Glomerular visceral epithelial cell (primary cell): ENCODE data around the gene SFRP2.
A peak's percentile ranks its signal among the peaks of the same experiment; 100 is the strongest.

ENCODE experiments used
- DNase-seq: peaks from one replicate; pipeline ENCODE4 v3.0.0-alpha.2; 2016; ENCODE audit errors: extremely low spot score

Gene SFRP2

GRCh38 chr4:153788413-153789276 is at the start of gene SFRP2:
Gene SFRP2 (minus strand): TSS chr4:153789083. CDS start chr4:153788835, 248 bp downstream.
- peak; percentile 44 for DNase-seq

GRCh38 chr4:153838564-153838963 is 49.7 kb upstream of the SFRP2 start:
- no peak for DNase-seq

- DNase-seq = no peak
Measured at GRCh38 chr4:153834901-153835300, 46.0 kb upstream of the SFRP2 start.

DNA sequence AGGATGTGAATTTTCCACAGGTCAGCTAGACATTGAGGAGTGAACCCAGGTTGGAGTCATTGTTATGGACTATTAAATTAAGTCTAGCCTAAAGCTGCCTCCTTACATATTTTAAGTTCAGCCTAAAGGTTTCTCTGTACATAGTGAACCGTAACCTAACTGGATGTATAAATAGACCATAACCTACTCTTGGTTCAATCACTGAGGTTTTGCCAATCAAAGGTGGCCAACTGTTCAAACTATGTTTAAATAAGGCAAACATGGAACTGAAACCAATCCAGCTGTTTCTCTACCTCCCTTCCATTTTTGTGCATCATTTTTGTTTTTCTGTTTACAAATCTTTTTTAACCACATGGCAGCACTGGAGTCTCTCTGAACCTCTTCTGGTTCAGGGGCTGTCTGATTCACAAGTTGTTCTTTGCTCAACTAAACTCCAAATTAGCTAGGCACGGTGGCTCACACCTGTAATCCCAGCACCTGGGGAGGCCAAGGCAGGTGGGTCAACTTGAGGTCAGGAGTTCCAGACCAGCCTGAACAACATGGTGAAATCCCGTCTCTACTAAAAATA is 43.9 kb upstream of the SFRP2 start:
- DNase-seq = no peak

DNA sequence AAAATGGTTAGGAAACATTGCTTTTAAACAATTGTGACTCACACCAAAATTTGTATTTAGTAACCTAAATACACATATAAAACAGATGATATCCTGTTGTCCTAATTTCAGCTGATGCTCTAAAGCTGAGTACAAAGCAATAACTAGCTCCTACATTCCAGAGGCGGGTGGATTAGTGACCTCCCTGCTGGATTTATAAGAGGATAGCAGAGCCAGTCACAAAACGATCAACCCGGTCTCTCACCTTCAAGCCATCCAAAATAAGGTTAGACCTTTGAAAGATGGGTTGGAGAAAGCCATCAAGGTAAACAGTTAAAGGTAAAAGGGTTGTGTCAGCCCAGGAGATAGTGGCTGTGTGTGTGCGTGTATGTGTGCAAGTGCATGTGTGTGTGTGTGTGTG is 43.2 kb upstream of the SFRP2 start:
- no peak for DNase-seq

- no peak for DNase-seq
Measured at GRCh38 chr4:153831245-153831644, 42.4 kb upstream of the SFRP2 start.

DNA sequence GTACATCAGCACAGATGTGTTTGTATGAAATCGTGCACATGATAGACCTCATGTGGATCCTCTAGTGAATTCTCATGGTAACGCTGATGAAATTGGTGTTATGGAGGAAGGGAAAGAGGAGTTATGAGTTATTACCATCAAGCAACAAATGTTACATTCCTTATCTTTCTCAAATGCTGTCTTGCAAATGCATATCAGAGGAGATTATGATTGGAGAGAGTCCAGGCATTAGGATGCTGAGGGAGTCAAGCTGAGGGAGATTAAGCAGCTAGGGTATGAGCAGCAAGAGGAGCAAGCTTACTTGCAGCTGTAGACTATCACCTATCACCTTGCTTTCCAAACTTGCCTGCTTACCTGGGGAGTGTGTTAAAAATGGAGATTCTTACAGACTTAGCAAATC is 36.8 kb upstream of the SFRP2 start:
- no peak for DNase-seq

DNA sequence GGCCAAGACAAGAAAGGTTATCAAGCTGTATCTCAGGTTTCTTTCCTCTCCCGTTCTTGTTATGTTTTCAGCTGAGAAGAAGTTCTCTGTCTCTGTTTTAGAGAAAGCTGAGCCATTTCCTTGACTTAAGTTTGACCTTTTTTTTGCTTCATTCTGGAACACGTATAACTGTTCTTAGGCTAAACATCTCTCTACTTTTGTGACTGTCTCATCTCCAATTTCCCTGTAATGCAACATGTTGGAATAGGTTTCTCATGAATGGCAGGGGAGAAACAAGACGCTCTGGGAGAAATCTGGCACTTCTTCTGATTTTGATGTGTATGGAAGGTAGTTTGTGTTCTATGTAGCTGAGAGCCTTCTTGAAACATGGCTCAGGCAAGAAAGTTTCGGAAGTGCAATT is 36.2 kb upstream of the SFRP2 start:
- no peak for DNase-seq

DNA sequence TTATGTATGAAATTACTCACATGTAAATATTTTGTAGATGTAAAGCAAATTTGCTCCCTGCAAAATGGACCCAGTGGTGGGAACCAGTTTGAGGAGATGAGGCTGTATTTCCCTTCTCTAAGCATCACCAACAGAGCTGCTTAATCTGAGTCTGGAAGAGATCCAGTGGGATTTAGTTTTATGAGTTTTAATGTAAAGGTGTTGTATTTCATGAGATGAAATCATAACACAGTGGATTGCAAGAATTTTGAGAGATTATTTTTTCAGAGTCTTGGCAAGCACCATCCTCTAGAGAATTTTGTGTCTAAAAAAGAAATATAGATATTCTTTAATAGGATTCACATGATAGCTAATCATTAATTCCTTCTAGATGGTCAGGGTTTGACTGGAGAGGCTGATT is 35.6 kb upstream of the SFRP2 start:
- DNase-seq = no peak

DNA sequence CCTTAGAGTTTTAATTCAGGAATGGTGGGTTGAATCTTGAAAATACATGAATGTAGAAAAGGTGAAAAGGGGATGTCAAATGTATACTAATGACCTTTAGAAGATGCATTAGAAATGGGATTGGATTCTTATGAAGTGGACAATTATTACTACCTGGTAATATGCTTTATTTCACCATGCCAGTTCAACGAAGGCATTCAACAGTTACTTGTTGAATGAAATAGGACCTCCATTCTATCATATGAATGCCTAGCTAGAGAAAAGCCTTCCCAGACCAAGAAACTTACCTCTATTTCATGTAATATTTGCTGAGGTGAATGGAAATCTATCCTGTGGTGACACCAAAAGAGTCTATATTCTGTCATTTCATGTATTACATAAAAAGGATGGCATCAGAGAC is 34.6 kb upstream of the SFRP2 start:
- DNase-seq = no peak

- DNase-seq = no peak
Measured at GRCh38 chr4:153822316-153822715, 33.4 kb upstream of the SFRP2 start.

- DNase-seq = no peak
Measured at GRCh38 chr4:153817466-153817865, 28.6 kb upstream of the SFRP2 start.

DNA sequence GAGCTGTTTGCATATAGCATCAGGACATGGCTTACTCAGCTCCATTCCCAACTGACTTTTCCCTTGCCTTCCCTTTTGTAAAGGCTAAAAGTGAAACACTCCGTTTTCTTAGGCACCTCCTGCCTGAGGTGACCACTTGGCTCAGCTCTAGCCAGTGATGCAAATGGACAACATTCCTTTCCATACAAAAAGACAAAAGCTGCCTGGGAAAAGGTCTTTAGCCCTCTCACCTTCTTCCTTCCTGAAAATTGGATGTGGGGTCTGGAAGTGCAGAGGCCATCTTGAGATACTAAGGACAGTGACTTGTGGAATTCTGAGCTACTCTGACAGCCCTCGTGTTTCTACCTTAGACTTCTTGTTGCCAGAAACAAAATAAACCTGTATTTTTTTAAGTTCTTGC is 27.7 kb upstream of the SFRP2 start:
- no peak for DNase-seq

- no peak for DNase-seq
Measured at GRCh38 chr4:153814789-153815188, 25.9 kb upstream of the SFRP2 start.

DNA sequence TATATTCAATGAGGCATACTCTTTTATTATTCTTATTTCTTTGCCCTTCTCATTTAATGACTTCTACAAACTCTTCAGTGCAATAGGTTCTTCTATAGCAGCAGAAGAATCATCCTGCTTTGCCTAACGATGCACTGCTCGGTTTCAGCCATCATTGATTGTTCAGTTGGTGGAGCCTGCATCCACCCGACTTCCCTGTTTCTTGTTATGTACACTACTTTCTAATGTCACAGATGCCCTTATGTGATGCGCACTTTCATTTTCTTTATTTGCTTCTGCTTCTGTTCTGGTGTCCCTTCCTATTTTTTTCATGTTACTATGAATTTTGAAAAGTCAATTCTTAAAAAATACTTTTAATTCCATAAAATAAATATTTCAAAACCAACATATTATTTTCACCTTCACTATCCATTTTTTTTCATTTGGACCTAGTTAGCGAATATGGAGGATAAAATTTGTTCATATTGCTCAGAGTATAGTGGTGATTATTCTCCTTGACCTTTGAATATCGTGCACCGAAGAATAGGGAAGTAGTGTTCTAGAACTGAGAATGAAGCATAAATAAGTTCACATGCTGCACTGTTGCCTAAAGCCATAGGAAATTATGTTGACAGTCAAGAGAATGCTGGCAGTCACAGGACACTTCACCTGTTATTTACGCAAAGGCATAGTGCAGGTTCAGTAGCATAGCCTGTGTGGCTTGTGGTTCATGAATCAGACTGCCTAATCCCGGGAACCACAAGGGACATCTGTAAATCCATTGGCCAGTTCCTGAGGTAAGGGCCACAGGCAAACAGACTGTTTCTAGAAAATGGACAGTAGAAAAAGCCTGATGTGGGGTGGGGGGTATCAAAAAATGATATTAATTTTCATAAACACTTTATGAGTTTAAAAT is 21.3 kb upstream of the SFRP2 start:
- peak; percentile 49 for DNase-seq

DNA sequence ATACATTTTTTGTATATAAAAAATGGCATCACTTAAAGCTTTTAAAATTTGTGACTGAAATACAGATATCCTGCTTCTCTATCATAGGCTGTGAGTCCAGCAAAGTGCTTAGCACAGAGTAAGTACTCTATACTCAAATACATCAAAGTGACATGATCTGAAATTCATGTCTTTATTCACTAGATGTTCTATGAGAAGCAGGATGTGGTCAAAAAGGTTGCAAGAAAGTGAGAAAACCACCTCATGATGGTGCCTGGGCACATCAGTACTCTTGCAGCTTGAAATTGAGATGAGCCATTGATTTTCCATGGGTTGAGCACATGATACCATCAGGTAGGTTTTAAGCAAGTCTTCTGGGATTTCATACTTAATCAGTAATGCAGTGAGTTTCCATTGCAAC is 20.4 kb upstream of the SFRP2 start:
- no peak for DNase-seq

GRCh38 chr4:153808175-153808574 is 19.3 kb upstream of the SFRP2 start:
- no peak for DNase-seq

- no peak for DNase-seq
Measured at GRCh38 chr4:153806073-153806472, 17.2 kb upstream of the SFRP2 start.

GRCh38 chr4:153804722-153805121 is 15.8 kb upstream of the SFRP2 start:
- DNase-seq = no peak

DNA sequence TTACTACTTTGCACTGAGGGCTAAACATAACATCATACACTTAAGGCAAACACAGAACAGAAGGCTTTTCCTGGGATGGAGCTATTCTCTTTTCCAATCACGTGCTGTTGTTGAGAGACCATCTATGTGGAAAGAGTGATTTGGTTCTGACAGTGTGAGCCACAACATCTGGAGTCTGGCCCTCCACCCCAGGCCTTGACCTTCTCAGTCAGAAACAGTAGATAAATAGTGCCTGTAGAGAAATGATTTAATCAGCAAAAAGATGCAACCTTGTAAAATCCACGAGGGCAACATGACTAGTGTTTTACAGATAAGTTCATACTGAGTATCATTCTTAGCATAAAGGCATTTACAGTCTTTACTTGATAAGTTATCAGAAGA is 10.8 kb upstream of the SFRP2 start:
- no peak for DNase-seq

DNA sequence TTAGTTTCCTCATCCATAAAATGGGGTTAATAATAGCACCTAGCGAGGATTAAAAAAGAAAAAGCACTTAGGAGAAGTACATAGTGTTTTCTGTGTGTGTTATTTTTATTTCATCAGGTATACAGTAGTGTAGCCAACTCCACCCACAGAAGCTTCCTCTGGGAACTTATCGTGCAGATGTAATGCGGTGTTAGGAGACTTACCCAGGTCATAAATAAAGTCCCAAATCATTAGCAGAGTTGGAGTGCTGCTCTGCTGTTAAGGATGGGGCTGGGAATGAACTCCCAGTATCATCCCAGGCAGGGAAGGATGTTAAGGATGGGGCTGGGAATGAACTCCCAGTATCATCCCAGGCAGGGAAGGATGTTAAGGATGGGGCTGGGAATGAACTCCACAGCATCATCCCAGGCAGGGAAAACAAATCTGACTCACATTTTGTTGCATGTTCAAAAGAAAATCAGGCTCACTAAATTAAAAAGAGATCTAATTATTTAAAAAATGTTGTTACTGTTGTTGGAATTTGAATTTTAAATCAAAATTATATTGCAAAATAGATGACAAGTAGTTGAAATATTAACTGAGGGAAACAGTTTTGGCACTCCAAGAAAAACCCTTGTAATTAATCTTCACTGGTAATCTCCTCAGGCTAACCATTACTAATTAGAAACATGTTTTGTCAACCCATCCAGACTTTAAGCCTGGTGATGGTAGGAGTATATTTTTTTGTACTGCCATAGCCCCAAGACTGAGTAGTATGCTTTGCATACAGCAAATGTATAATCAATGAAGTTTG is 10.2 kb upstream of the SFRP2 start:
- no peak for DNase-seq

DNA sequence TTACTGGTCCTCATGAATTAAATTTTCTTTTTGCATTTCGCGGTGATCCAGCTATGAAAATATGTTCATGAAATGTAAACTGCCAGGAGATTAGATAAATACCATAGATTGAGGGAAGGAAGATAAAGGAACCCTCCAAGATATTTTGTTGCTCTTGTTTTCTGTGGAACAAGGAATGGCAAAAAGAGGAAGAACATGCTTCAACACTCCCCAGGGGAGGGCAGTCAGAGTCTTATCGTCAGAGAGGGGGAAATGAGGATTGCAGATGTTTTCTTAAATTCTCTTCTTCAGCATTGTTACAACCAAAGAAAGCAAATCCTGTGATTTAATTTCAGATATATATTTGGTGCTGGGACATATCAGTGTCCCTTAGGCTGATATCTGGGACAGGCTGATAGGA is 9.5 kb upstream of the SFRP2 start:
- DNase-seq = no peak
